Dendritic cell treated with granulocyte-macrophage colony-stimulating factor and Interleukin-4, amounts not matched to agents 40 ng/mL and 50 ng/mL, for 4 days (primary cell): ENCODE measurements around the gene LPAR3.
A peak's percentile ranks its signal among the peaks of the same experiment; 100 is the strongest.

Experiments used
- H3K27ac Mint-ChIP-seq: one replicate; pipeline ENCODE4 v1.8.0; 2022; ENCODE audit warnings: mild to moderate bottlenecking, mixed read lengths
- H3K27me3 Mint-ChIP-seq: one replicate; pipeline ENCODE4 v1.8.0; 2022; ENCODE audit warnings: mild to moderate bottlenecking, mixed read lengths
- H3K36me3 Mint-ChIP-seq: one replicate; pipeline ENCODE4 v1.8.0; 2022; ENCODE audit warnings: low read depth, mixed read lengths
- H3K4me1 Mint-ChIP-seq: one replicate; pipeline ENCODE4 v1.8.0; 2022; ENCODE audit warnings: low read depth, mixed read lengths
- H3K4me3 Mint-ChIP-seq: one replicate; pipeline ENCODE4 v1.8.0; 2022; ENCODE audit warnings: mild to moderate bottlenecking, moderate library complexity, mixed read lengths
- H3K9me3 Mint-ChIP-seq: one replicate; pipeline ENCODE4 v1.8.0; 2022; ENCODE audit warnings: mixed read lengths
- intact Hi-C: fragments of 100-400 bp; cut with micrococcal nuclease; formaldehyde crosslinking; loops from one replicate; pipeline ENCODE4 v1.15.0; 2022

LPAR3 gene, protein sequence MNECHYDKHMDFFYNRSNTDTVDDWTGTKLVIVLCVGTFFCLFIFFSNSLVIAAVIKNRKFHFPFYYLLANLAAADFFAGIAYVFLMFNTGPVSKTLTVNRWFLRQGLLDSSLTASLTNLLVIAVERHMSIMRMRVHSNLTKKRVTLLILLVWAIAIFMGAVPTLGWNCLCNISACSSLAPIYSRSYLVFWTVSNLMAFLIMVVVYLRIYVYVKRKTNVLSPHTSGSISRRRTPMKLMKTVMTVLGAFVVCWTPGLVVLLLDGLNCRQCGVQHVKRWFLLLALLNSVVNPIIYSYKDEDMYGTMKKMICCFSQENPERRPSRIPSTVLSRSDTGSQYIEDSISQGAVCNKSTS

GRCh38 chr1:84892705-84893618 lies at the start of gene LPAR3:
Gene LPAR3 (minus strand): TSS chr1:84893206. CDS start chr1:84866120, 27,086 bp downstream.
- Mint-ChIP-seq H3K36me3 (no peaks in the 10 kb centered on the region), H3K4me3 (peak within 1 kb of the TSS; percentile 46), H3K4me1 (peaks cover 28% of the 10 kb centered on the region), H3K9me3 (no peaks in the 10 kb centered on the region), H3K27me3 (peaks cover 51% of the 10 kb centered on the region), H3K27ac (no peak within 1 kb of the TSS)
- intact Hi-C loops: no loop called here

GRCh38 chr1:84941843-84942242 lies 48.8 kb upstream of the LPAR3 start:
- H3K4me3 Mint-ChIP-seq: no peak overlapping the region
- peaks cover 2% of the 10 kb centered on the region for H3K27me3 Mint-ChIP-seq
- H3K4me1 Mint-ChIP-seq: peaks cover 9% of the 10 kb centered on the region
- H3K36me3 Mint-ChIP-seq: no peaks in the 10 kb centered on the region
- no peaks in the 10 kb centered on the region for H3K9me3 Mint-ChIP-seq
- intact Hi-C loops: no loop called here
- H3K27ac Mint-ChIP-seq: no peak overlapping the region

DNA sequence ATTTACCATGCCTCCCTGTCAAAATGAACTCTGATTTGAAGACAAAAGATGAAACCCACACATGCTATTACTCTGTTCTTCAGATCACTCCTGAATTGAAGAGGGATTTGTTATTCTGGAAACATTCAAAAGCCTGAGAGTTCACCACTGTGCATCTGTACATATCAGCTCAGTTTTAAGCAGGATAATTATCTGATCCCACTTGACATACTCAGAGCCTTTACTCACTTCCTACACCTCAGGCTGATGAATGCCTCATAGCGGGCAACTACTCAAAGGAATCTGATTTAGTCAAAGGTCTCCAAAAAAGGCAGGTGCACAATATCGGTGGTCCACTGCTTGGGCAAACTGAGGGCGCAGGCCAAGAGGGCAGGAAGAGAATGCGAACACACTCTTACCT lies 47.5 kb upstream of the LPAR3 start:
- Mint-ChIP-seq H3K36me3 (no peaks in the 10 kb centered on the region), H3K4me3 (no peak overlapping the region), H3K27ac (no peak overlapping the region), H3K27me3 (peaks cover 2% of the 10 kb centered on the region), H3K9me3 (no peaks in the 10 kb centered on the region), H3K4me1 (peaks cover under 1% of the 10 kb centered on the region)
- intact Hi-C loops: no loop called here

DNA sequence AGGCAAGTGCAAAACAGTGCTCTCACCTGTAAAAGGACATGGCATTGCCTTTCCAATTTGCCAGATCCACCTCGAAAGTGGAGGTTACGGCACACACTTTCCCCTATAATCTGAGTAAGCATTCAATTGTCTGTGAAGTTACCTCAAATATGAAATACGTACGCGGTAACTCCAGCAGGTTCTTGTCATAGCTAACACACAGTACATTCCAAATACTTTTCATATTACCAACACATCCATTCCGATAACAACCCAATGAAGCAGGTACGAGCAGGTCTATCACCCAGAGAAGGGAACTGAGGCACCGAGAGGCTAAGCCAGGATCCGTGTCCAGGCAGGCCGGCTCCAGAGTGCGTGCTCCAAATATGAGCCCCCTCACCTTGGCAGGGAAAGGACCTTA lies 46.8 kb upstream of the LPAR3 start:
- H3K4me3 Mint-ChIP-seq: no peak overlapping the region
- H3K27me3 Mint-ChIP-seq: peaks cover 2% of the 10 kb centered on the region
- H3K4me1 Mint-ChIP-seq: no peaks in the 10 kb centered on the region
- H3K27ac Mint-ChIP-seq: no peak overlapping the region
- intact Hi-C loops: loop anchor here (5.0 to 10.0 kb wide), 4 partner anchors 505 to 1032 kb away; partner anchors contain the start of gene PRKACB
- H3K36me3 Mint-ChIP-seq: no peaks in the 10 kb centered on the region
- no peaks in the 10 kb centered on the region for H3K9me3 Mint-ChIP-seq

DNA sequence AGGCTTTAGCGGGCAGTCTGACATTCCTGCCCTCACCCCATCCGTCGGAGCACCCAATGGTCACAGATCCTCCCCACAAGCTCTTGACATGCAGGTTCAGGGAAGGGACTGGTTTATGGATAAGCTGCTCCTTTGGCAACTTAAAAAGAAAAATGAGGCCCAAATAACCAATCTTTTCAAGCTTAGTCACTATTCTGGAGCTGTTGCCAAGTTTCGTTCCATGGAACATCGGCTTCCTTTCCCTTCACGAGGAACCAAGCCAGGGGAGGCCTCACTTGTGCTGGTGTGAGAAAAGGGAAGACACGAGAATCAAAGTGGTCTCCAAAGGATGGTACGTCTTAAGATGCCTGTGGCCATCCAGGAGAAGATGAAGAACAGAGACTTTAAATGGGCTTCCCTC lies 46.1 kb upstream of the LPAR3 start:
- no peak overlapping the region for H3K27ac Mint-ChIP-seq
- no peaks in the 10 kb centered on the region for H3K9me3 Mint-ChIP-seq
- intact Hi-C loops: loop anchor here (5.0 to 10.0 kb wide), 4 partner anchors 504 to 1032 kb away; partner anchors contain the start of gene PRKACB
- peaks cover 2% of the 10 kb centered on the region for H3K27me3 Mint-ChIP-seq
- H3K36me3 Mint-ChIP-seq: no peaks in the 10 kb centered on the region
- H3K4me1 Mint-ChIP-seq: no peaks in the 10 kb centered on the region
- no peak overlapping the region for H3K4me3 Mint-ChIP-seq

- no peaks in the 10 kb centered on the region for H3K27me3 Mint-ChIP-seq
- intact Hi-C loops: loop anchor here (5.0 to 10.0 kb wide), 4 partner anchors 501 to 1029 kb away; partner anchors contain the start of gene PRKACB
- H3K27ac Mint-ChIP-seq: no peak overlapping the region
- H3K4me1 Mint-ChIP-seq: no peaks in the 10 kb centered on the region
- H3K36me3 Mint-ChIP-seq: no peaks in the 10 kb centered on the region
- H3K4me3 Mint-ChIP-seq: no peak overlapping the region
- H3K9me3 Mint-ChIP-seq: no peaks in the 10 kb centered on the region
These were observed 43.3 kb upstream of the LPAR3 start for GRCh38 chr1:84936116-84936810.

GRCh38 chr1:84933011-84933611 lies 40.1 kb upstream of the LPAR3 start:
- no peaks in the 10 kb centered on the region for H3K36me3 Mint-ChIP-seq
- peaks cover 2% of the 10 kb centered on the region for H3K27me3 Mint-ChIP-seq
- intact Hi-C loops: loop anchor here (5.0 to 10.0 kb wide), 3 partner anchors 151 to 998 kb away; no protein-coding TSS in a partner anchor
- no peaks in the 10 kb centered on the region for H3K9me3 Mint-ChIP-seq
- H3K27ac Mint-ChIP-seq: no peak overlapping the region
- no peak overlapping the region for H3K4me3 Mint-ChIP-seq
- H3K4me1 Mint-ChIP-seq: no peaks in the 10 kb centered on the region

DNA sequence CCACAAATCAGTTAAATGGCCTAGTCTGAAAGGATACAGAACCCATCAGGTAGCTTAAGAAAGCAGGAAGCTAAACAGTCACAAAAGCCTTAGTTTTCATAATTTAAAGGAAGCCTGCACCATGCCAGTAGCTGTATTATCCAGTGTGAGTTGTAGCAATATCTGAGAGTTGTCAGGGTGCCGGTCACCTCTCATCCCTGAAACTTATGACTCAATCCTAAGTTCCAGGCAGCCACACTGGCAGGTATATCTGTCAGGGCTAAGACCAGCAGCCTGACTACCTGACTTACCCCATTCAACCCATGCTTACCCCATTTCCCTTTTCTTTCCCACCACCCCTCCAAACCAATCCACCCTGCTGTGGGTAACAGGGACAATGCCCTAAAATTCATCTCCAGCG lies 37.8 kb upstream of the LPAR3 start:
- no peak overlapping the region for H3K27ac Mint-ChIP-seq
- intact Hi-C loops: loop anchor here (5.0 to 10.0 kb wide), 3 partner anchors 149 to 996 kb away; no protein-coding TSS in a partner anchor
- H3K4me3 Mint-ChIP-seq: no peak overlapping the region
- H3K4me1 Mint-ChIP-seq: no peaks in the 10 kb centered on the region
- no peaks in the 10 kb centered on the region for H3K9me3 Mint-ChIP-seq
- peaks cover 2% of the 10 kb centered on the region for H3K27me3 Mint-ChIP-seq
- no peaks in the 10 kb centered on the region for H3K36me3 Mint-ChIP-seq

DNA sequence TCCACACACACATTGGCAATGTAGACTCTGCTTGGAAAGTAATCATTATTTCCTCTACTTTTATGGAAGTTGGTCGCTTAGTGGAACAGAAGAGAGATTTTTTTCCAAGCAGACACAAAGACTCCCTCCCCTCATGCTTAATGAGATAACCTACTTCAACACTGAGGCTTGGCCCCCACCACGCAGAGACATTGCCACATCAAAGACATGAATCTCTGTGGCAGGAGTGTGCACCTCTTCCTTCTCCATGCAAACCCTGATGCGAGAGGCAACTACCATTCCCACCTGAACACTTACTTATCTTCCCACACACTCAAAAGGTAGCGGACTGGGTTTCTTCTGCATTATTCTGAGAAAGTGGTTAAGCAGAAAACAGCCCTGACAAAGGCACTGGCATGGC lies 37.3 kb upstream of the LPAR3 start:
- peaks cover 2% of the 10 kb centered on the region for H3K27me3 Mint-ChIP-seq
- no peak overlapping the region for H3K27ac Mint-ChIP-seq
- no peak overlapping the region for H3K4me3 Mint-ChIP-seq
- intact Hi-C loops: loop anchor here (5.0 to 10.0 kb wide), 3 partner anchors 148 to 996 kb away; no protein-coding TSS in a partner anchor
- H3K4me1 Mint-ChIP-seq: no peaks in the 10 kb centered on the region
- H3K36me3 Mint-ChIP-seq: no peaks in the 10 kb centered on the region
- H3K9me3 Mint-ChIP-seq: no peaks in the 10 kb centered on the region

DNA sequence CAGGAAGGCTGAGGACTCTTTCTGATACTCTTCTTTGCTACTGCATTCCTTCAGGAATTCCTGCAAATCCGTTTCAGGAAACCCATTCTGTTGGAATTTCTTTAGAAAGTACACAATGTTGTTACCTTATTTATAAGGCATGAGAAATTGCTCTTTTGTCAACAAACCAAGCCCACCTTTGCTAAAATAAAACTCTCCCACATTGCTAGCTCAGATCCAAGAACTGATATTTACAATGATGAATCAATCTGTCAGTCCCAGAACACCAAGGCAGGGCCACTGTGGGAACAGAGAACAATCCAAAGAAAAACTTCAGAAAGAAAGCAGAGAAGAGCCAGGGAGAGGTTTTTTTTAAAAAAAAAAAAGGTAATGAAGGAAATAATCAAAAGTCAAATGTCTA lies 36.6 kb upstream of the LPAR3 start:
- H3K27me3 Mint-ChIP-seq: peaks cover 2% of the 10 kb centered on the region
- H3K27ac Mint-ChIP-seq: no peak overlapping the region
- H3K36me3 Mint-ChIP-seq: no peaks in the 10 kb centered on the region
- no peak overlapping the region for H3K4me3 Mint-ChIP-seq
- intact Hi-C loops: no loop called here
- H3K9me3 Mint-ChIP-seq: no peaks in the 10 kb centered on the region
- no peaks in the 10 kb centered on the region for H3K4me1 Mint-ChIP-seq

- Mint-ChIP-seq H3K27me3 (peaks cover 2% of the 10 kb centered on the region), H3K4me3 (no peak overlapping the region), H3K27ac (no peak overlapping the region), H3K9me3 (no peaks in the 10 kb centered on the region), H3K36me3 (no peaks in the 10 kb centered on the region), H3K4me1 (no peaks in the 10 kb centered on the region)
- intact Hi-C loops: no loop called here
These were observed 36.0 kb upstream of the LPAR3 start for GRCh38 chr1:84928979-84929378.

- intact Hi-C loops: no loop called here
- H3K4me1 Mint-ChIP-seq: no peaks in the 10 kb centered on the region
- no peak overlapping the region for H3K4me3 Mint-ChIP-seq
- no peaks in the 10 kb centered on the region for H3K36me3 Mint-ChIP-seq
- H3K27ac Mint-ChIP-seq: no peak overlapping the region
- H3K27me3 Mint-ChIP-seq: no peaks in the 10 kb centered on the region
- H3K9me3 Mint-ChIP-seq: no peaks in the 10 kb centered on the region
These were observed 30.3 kb upstream of the LPAR3 start for GRCh38 chr1:84923317-84923716.

DNA sequence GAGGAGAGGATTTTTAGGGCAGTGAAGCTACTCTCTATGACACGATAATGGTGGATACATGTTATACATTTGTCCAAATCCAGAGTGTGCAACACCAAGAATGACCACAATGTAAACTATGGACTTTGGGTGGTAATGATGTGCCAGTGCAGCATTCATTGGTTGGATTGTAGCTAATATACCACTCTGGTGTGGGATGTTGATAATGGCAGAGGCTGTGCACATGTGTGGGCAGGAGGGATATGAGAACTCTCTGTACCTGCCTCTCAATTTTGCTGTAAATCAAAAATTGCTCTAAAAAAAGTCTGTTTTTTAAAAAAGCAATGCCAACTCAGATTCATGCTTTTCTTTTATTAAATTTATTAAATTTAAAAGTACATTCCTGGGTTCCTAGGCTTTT lies 27.2 kb upstream of the LPAR3 start:
- no peaks in the 10 kb centered on the region for H3K9me3 Mint-ChIP-seq
- H3K4me1 Mint-ChIP-seq: no peaks in the 10 kb centered on the region
- H3K27me3 Mint-ChIP-seq: no peaks in the 10 kb centered on the region
- H3K36me3 Mint-ChIP-seq: no peaks in the 10 kb centered on the region
- no peak overlapping the region for H3K4me3 Mint-ChIP-seq
- H3K27ac Mint-ChIP-seq: no peak overlapping the region
- intact Hi-C loops: no loop called here
